G401.6 (cell line): Measurements from ENCODE around the gene ELOVL1.

Experiments
- FAIRE-seq: peaks from 2 replicates; lab custom pipeline; 2012; peaks lifted over from hg19 to GRCh38; lab: Jason Lieb, UNC

The ELOVL1 gene

GRCh38 chr1:43354936-43355335 is 12.9 kb downstream of the ELOVL1 start:
- no peak for FAIRE-seq

GRCh38 chr1:43354471-43354870 is 13.3 kb downstream of the ELOVL1 start:
- no peak for FAIRE-seq

GRCh38 chr1:43352881-43353280 is 14.9 kb downstream of the ELOVL1 start:
- FAIRE-seq, result no peak

- no peak for FAIRE-seq
Measured at GRCh38 chr1:43352351-43352705, 15.5 kb downstream of the ELOVL1 start.

- no peak for FAIRE-seq
Measured at GRCh38 chr1:43351421-43352350, 16.1 kb downstream of the ELOVL1 start.

- no peak for FAIRE-seq
Measured at GRCh38 chr1:43350976-43351375, 16.8 kb downstream of the ELOVL1 start.

GRCh38 chr1:43349594-43350306 is 18.1 kb downstream of the ELOVL1 start:
- no peak for FAIRE-seq

- peak; percentile 72 for FAIRE-seq
Measured at GRCh38 chr1:43348809-43349593, 18.8 kb downstream of the ELOVL1 start.

GRCh38 chr1:43348343-43348808 is 19.4 kb downstream of the ELOVL1 start:
- no peak for FAIRE-seq

- no peak for FAIRE-seq
Measured at GRCh38 chr1:43346636-43347035, 21.2 kb downstream of the ELOVL1 start.

GRCh38 chr1:43345120-43345519 is 22.7 kb downstream of the ELOVL1 start:
- FAIRE-seq, result no peak

- FAIRE-seq, result no peak
Measured at GRCh38 chr1:43344267-43344850, 23.5 kb downstream of the ELOVL1 start.

GRCh38 chr1:43340559-43340958 is 27.3 kb downstream of the ELOVL1 start:
- FAIRE-seq, result no peak

GRCh38 chr1:43339584-43340232 is 28.1 kb downstream of the ELOVL1 start:
- no peak for FAIRE-seq

- no peak for FAIRE-seq
Measured at GRCh38 chr1:43338001-43338400, 29.8 kb downstream of the ELOVL1 start.

GRCh38 chr1:43337588-43337987 is 30.2 kb downstream of the ELOVL1 start, which contains the start of gene MPL:
Gene MPL, plus strand, starts transcription at chr1:43337818. Its CDS starts 31 bp downstream, at chr1:43337849.
- FAIRE-seq, result no peak

GRCh38 chr1:43334453-43335205 is 33.2 kb downstream of the ELOVL1 start:
- no peak for FAIRE-seq

- FAIRE-seq, result no peak
Measured at GRCh38 chr1:43331688-43332087, 36.1 kb downstream of the ELOVL1 start.

- no peak for FAIRE-seq
Measured at GRCh38 chr1:43329995-43330751, 37.6 kb downstream of the ELOVL1 start.
